ENCODE measurements around the gene ZNF423.

ZNF423 gene

DNA sequence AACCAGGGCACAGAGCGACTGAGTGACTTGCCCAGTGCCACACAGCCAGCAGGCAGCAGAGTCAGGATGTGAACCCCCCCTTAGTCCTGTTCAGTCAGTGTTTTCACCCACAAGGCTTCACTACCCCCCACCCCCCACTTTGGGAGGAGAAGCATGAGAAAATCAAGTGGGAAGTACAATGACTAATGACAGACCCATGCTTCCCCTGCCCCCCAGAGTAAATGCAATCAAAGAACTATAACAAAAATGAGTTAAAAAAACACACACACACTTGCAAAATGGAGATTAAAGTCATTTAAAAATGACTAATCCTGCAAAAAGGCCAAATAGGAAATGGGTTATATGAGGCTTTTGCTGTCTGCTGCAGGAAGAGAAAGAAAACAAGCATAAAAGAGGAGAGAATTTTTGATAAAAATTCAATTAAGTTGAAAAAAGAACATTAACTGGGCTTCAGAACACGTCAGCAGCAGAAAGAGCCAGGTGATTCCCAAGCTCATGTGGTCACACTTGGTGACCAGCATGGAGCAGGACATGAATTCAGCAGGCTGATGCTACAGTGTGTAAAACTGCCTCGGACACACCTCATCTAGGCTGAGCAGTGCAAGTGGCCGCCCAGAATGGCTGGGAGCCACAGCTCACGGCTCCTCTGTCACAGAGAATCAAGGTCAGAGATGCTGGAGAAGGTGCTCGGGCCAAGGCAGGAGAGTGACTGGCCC is 212.3 kb downstream of the ZNF423 start:
- Mint-ChIP-seq H3K27ac (no peak overlapping the region), H3K4me3 (no peak overlapping the region), H3K27me3 (peaks cover 4% of the 10 kb centered on the region), H3K4me1 (no peaks in the 10 kb centered on the region), H3K9me3 (peaks cover 18% of the 10 kb centered on the region), H3K36me3 (ENCODE audit: low read depth) (peaks cover 7% of the 10 kb centered on the region)
- ATAC-seq (no peak), DNase-seq (no peak)

DNA sequence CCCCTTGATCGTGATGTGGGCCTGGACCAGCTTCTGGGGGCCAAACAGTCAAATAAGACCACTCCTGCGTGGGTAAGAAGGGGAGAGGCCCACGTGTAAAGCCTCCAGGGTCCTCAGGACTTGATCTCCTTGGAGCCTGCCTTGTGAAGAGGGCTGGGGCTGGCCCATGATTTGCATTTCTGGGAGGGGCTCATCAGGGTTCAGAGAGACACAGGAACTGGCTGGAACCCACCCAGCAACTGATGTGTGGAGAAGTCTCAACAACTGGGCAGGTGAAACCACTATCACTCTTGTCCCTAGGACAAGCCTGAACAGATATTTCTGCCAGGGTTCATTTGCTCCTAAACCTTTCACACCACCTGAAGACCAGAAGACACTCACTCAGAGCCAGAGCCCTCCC is 214.7 kb downstream of the ZNF423 start:
- Mint-ChIP-seq H3K27me3 (peaks cover 4% of the 10 kb centered on the region), H3K27ac (no peak overlapping the region), H3K4me1 (no peaks in the 10 kb centered on the region), H3K9me3 (peaks cover 6% of the 10 kb centered on the region), H3K36me3 (ENCODE audit: low read depth) (no peaks in the 10 kb centered on the region), H3K4me3 (no peak overlapping the region)
- ATAC-seq = no peak
- DNase-seq = no peak

DNA sequence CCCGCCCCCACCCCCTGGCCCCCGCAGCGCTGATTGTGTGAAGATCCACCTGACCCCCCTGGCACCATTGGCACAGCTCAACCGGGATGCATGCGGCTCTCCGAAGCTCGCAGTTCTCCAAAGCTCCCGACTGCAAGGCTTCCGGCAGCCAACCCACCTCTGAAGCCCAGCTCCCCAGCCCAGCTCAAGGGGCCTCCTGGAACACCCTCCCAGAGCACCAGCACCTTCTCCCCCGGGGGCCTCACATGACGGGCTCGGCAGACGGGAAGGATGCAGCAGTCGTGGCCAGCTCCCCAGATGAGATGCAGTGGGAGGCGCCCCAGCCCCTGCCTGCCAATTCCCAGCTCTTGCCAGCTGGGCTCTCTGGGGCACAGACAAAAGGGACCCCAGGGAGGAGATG is 215.3 kb downstream of the ZNF423 start:
- H3K27me3 Mint-ChIP-seq = peaks cover 4% of the 10 kb centered on the region
- DNase-seq (no peak), ATAC-seq (no peak)
- H3K4me1 Mint-ChIP-seq = no peaks in the 10 kb centered on the region
- H3K36me3 Mint-ChIP-seq (ENCODE audit: low read depth) = no peaks in the 10 kb centered on the region
- H3K9me3 Mint-ChIP-seq = peaks cover 2% of the 10 kb centered on the region
- H3K27ac Mint-ChIP-seq = no peak overlapping the region
- H3K4me3 Mint-ChIP-seq = no peak overlapping the region

DNA sequence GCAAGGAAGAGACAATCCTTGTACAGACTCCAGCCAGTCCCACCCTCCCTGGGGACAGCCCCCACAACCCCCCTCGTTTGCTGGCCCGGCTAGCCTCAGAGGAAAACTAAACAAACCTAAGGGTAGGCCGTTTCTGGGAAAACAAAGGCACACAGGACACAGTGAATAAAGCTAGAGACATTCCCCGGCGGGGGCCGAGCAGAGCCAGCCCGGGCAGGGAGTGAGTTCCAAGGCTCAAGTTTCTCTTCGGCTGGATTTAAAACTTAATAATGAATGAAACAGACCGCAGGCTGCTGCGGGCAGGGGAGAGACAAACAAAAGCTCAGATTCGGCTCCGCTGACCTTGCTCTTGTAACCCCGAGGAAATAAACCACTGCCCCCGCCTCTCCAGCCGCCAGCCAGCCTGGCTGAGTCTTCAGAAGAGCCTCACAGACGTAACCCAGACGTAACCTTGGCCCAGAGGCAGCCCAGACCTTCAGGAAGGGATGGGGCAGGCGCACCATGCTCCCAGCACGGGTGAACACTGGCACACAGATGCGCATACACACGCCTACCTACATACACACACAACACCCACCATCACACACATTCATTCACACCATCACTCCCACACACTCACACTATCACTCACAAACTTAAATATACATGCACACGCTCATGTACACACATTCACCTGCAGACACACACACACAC is 216.0 kb downstream of the ZNF423 start:
- no peaks in the 10 kb centered on the region for H3K9me3 Mint-ChIP-seq
- H3K27me3 Mint-ChIP-seq = peaks cover 6% of the 10 kb centered on the region
- no peaks in the 10 kb centered on the region for H3K4me1 Mint-ChIP-seq
- H3K4me3 Mint-ChIP-seq = no peak overlapping the region
- H3K27ac Mint-ChIP-seq = no peak overlapping the region
- ATAC-seq (no peak), DNase-seq (no peak)
- no peaks in the 10 kb centered on the region for H3K36me3 Mint-ChIP-seq (ENCODE audit: low read depth)

DNA sequence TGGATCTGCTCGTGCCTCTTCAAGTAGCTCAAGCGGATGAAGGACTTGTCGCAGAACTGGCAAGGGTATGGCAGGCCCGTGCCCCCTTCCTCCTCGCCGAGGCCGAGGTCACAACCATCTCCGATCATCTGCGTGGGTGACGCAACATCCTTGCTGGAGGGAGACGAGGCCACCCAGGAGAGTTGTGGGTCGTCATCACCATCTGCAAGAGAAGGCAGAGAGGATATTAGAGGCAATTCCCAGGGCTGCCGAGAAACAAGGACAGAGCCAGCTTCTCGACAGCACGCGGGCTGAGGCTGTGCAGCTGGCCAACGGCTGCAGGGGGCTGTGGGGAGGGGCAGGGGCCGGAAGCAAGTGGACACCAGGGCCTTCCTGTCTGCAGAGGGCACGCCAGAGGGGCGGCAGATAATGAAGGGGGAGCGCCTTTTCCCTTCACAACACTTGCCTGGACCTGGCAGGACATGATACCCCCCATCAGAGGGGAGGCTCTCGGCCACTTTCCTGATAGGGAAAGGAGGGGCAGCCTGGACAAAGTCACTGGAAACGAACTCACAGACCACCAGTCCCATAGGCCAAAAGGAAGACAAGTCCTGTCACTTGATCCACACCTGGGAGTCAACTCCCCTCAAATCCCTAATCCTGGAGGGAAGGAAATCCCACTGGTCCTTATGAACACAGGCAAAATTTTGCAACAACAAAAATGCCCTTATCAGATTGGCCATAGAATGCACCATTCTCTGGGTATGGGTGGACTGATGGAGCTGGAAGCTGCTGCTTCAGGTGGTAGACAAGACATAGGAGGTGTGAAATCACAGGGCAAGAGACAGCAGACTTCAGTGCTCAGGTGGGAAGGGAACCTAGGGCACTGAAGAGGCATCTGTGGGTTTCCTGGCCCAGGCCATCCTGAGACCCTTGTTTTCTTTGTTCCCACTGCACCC is 217.0 kb downstream of the ZNF423 start:
- Mint-ChIP-seq H3K27ac (no peak overlapping the region), H3K36me3 (ENCODE audit: low read depth) (no peaks in the 10 kb centered on the region), H3K9me3 (no peaks in the 10 kb centered on the region), H3K4me3 (no peak overlapping the region), H3K27me3 (peaks cover 6% of the 10 kb centered on the region), H3K4me1 (no peaks in the 10 kb centered on the region)
- DNase-seq = no peak
- no peak for ATAC-seq

DNA sequence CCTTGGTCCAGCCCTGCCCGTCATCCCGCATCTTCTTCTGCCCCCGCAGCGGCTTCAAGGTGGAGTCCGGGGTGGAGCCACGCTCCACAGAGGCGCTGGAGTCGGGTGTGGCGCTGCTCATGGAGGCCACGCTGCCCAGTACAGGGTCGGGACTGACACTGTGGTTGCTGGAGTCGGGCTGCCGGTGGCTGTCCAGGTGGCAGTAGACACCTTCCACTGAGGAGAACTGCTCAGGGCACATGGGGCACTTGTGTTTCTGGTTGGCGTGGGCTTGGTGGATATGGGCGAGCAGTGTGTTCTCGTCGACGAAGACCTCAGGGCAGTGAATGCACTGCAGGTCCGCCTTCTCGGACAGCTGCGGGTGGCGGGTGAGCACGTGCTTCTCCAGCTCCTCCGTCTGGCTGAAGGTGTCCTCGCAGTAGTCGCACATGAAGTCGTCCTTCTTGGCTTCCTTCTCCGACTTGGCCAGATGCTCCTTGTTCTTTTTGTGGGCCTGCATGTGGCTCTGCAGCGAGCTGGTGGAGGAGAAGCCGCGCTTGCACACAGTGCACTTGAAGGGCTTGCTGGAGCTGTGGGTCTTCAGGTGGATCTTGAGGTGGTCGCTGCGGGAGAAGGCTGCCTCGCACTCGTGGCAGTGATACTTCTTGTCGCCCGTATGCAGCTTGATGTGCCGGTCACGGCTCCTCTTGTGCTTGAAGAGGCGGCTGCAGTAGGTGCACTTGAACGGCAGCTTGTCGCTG is 217.8 kb downstream of the ZNF423 start:
- Mint-ChIP-seq H3K36me3 (ENCODE audit: low read depth) (no peaks in the 10 kb centered on the region), H3K4me3 (no peak overlapping the region), H3K27ac (no peak overlapping the region), H3K9me3 (no peaks in the 10 kb centered on the region), H3K27me3 (peaks cover 6% of the 10 kb centered on the region), H3K4me1 (no peaks in the 10 kb centered on the region)
- DNase-seq = no peak
- ATAC-seq = no peak

DNA sequence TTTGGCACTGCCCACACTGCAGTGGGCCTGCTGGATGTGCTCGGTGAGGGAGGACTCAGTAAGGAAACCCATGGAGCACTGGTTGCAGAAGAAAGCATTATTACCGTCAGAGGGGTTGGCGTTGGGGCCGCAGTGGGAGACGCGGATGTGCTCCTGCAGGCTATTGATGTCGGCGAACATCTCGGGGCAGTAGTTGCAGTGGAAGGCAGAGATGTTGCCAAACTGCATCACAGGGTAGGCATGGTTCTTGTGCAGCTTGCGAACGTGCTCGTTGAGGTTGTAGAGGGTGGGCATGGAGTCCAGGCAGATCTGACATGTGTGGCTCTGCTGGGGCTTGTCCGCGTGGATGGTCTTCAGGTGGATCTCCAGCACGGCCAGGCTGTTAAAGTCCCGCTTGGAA is 218.4 kb downstream of the ZNF423 start:
- DNase-seq (no peak), ATAC-seq (no peak)
- H3K27me3 Mint-ChIP-seq = peaks cover 6% of the 10 kb centered on the region
- H3K4me3 Mint-ChIP-seq = no peak overlapping the region
- H3K36me3 Mint-ChIP-seq (ENCODE audit: low read depth) = no peaks in the 10 kb centered on the region
- no peaks in the 10 kb centered on the region for H3K4me1 Mint-ChIP-seq
- no peaks in the 10 kb centered on the region for H3K9me3 Mint-ChIP-seq
- no peak overlapping the region for H3K27ac Mint-ChIP-seq

DNA sequence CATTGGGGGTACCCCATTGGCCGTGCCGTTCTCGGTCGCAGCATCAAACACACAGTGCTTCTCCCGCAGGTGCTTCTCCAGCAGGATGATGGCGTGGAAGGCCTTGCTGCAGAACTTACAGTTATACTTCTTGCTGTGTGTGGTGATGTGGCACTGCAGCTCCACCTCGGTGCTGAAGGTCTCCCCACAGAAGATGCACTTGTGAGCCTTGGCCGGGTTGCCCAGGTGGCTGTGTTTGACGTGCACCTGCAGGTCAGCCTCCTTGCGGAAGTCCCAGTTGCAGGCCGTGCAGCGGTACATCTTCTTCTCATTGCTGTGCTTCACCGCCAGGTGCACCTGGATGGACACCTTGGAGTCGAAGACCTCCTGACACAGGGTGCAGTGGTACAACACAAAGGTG is 219.3 kb downstream of the ZNF423 start:
- no peak overlapping the region for H3K27ac Mint-ChIP-seq
- ATAC-seq (no peak), DNase-seq (no peak)
- no peaks in the 10 kb centered on the region for H3K9me3 Mint-ChIP-seq
- peaks cover 6% of the 10 kb centered on the region for H3K27me3 Mint-ChIP-seq
- H3K36me3 Mint-ChIP-seq (ENCODE audit: low read depth) = no peaks in the 10 kb centered on the region
- no peaks in the 10 kb centered on the region for H3K4me1 Mint-ChIP-seq
- H3K4me3 Mint-ChIP-seq = no peak overlapping the region

DNA sequence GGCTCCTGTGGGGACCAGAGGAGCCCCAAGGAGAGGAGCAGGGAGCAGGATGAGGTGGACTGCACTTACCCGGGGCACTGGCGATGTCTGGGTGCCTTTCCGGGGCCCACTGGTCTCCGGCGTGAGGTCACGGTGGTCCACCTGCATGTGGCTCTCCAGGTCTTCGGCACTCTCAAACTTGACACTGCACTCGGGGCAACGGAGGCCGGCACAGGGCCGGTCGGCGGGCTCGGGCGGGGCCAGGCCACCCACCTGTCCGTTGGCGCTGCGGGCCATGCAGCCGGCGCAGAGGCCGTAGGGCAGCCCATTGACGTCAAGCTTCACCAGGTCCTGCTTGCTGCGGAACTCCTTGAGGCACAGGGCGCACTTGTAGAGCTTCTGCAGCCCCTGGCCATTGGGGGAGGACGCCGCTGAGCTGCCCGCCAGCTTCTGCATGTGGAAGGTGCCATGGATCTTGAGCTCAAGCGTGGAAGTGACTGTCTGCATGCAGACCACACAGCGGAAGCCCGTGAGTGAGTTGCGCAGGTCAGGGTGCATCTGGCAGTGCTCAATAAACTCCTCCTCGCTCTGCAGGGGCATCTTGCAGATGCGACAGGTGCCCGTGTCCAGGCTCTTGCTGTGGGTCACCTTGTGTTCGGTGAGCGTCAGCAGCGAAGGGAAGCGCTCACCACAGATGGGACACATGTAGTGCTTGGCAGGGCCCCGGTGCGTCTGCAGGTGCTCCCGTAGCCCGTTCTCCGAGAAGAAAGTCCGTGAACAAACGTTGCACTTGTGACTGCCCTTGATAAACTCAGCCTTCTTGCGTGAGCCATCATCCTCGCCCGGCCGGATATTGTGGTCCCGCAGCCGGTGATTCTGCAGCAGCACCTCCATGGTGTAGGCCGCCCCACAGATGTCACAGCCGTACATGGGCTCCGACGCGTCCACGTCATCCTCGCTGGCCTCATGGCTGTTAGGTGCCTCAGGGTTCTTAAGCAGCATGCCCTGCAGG is 220.0 kb downstream of the ZNF423 start:
- peaks cover 6% of the 10 kb centered on the region for H3K27me3 Mint-ChIP-seq
- no peaks in the 10 kb centered on the region for H3K4me1 Mint-ChIP-seq
- ATAC-seq (no peak), DNase-seq (no peak)
- H3K4me3 Mint-ChIP-seq = no peak overlapping the region
- H3K27ac Mint-ChIP-seq = no peak overlapping the region
- no peaks in the 10 kb centered on the region for H3K9me3 Mint-ChIP-seq
- no peaks in the 10 kb centered on the region for H3K36me3 Mint-ChIP-seq (ENCODE audit: low read depth)

DNA sequence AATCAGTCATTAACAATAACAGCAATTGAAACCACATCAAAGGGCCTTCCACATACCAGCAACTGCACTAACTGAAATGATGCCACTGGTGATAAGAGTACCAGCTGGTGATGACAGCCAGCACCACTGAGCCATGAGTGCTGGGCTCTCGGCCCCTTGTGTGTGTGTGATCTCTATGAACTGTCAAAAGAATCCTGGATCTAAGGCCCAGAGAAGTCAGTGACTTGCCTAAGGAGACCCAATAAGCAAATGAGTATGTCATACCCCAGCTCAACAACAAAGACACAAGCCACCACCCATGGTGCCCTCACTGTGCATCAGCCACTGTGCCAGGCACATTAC is 220.9 kb downstream of the ZNF423 start:
- H3K4me3 Mint-ChIP-seq = no peak overlapping the region
- peaks cover 3% of the 10 kb centered on the region for H3K27me3 Mint-ChIP-seq
- H3K4me1 Mint-ChIP-seq = no peaks in the 10 kb centered on the region

DNA sequence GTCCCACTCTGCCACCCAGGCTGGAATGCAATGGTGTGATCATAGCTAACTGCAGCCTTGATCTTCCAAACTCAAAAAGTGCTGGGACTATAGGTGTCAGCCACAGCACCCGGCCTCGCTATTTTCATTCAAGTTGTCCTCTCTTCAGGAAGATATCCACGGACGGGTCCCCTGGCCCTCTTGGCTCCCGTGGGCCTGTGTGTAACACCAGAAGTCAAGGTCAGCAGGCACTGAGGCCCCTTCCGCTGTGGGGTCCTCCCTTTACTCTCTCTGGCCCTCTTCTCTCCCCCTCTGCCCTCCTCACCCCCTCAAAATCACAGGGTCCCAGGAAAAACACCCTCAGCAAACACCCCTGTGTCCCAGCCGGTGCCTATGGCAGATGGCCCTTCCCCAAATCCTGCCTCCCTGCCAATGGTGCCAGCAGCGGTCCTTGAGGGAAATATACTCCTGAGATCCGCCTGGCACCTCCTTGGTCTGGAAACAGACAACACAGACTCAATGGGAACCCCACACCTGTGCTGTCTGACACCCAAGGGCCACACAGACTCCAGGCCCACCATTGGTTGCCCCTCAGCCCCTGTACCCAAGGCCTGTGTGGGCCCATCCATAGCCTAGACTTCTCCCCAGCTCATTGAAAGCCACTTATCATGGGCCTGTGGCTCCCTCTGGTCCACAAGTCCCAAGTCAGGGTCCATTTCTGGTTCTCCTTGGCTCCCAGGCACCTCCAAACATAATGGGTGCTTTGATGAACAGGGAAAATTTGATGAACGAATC is 221.5 kb downstream of the ZNF423 start:
- DNase-seq = no peak
- Mint-ChIP-seq H3K4me3 (no peak overlapping the region), H3K36me3 (ENCODE audit: low read depth) (no peaks in the 10 kb centered on the region), H3K4me1 (no peaks in the 10 kb centered on the region), H3K9me3 (no peaks in the 10 kb centered on the region), H3K27me3 (peaks cover 2% of the 10 kb centered on the region), H3K27ac (no peak overlapping the region)
- no peak for ATAC-seq

More for the DNA sequence above, 220.9 kb downstream of the ZNF423 start:
- Mint-ChIP-seq H3K9me3 (no peaks in the 10 kb centered on the region), H3K36me3 (ENCODE audit: low read depth) (no peaks in the 10 kb centered on the region), H3K27ac (no peak overlapping the region)
- ATAC-seq = no peak
- no peak for DNase-seq

DNA sequence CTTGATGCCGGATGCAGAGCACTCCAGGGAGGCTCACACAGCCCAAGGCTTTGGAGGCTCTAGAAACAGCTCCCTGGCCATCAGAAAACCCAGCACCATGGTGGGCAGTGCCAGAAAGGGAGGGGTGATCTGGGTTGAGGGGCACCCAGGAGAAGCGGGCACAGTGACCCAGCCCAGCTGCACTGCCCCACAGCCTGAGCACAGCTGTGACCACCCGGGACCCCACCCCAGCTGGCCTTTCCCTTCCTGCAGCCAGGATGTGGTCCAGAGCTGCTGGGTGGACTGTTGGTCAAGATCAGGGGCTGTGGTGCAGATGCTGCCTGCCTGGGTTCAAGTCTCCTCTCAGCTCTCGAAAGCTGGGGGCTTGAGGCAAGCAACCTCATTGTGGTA is 223.1 kb downstream of the ZNF423 start:
- Mint-ChIP-seq H3K27me3 (peaks cover 1% of the 10 kb centered on the region), H3K9me3 (no peaks in the 10 kb centered on the region), H3K4me3 (no peak overlapping the region), H3K36me3 (ENCODE audit: low read depth) (no peaks in the 10 kb centered on the region), H3K4me1 (no peaks in the 10 kb centered on the region), H3K27ac (no peak overlapping the region)
- ATAC-seq (no peak), DNase-seq (no peak)

Data from activated naive CD8-positive, alpha-beta T cell treated with anti-CD3 and anti-CD28 coated beads, Interleukin-2, amount 50 U/mL, for 24 hours (primary cell).